NCI-H2227 treated with DMSO at 0.1 percent for 48 hours (cell line): ENCODE measurements around the gene HOXB2.

Source experiments
- DNase-seq: peaks from one replicate; lab custom pipeline; 2025; lab: John Stamatoyannopoulos, UW

Gene HOXB2

DNA sequence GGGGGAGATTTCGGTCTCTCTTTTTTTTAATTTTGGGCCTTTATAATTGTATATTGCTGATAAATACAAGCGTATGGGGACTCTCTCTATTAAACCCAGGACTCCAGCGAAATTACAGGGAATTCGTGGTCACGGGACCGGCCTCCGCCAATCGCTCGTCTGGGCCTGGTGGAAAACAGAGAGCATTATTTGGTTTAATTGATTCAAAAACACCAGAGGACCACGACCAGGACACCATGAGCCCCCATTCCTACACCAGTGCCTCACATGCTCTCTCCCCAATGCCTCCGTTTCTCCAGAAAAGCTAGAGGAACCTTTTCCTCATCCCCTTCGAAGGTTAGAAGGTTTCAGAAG lies at the start of gene HOXB2:
TSS of gene HOXB2 (minus strand) at position 88 of the 354 bp plus-strand sequence. CDS start 198 bp downstream, outside the sequence.
- peak; percentile 67 for DNase-seq

- DNase-seq = peak; percentile 82
Observed at GRCh38 chr17:48593840-48594537, 49.1 kb upstream of the HOXB2 start.

GRCh38 chr17:48593126-48593829 lies 48.4 kb upstream of the HOXB2 start, which contains the start of gene HOXB5:
TSS of gene HOXB5 (minus strand) at chr17:48593779. CDS start at chr17:48593682, 97 bp downstream.
- DNase-seq = no peak

- DNase-seq = no peak
Observed at GRCh38 chr17:48592577-48592976, 47.7 kb upstream of the HOXB2 start.

DNA sequence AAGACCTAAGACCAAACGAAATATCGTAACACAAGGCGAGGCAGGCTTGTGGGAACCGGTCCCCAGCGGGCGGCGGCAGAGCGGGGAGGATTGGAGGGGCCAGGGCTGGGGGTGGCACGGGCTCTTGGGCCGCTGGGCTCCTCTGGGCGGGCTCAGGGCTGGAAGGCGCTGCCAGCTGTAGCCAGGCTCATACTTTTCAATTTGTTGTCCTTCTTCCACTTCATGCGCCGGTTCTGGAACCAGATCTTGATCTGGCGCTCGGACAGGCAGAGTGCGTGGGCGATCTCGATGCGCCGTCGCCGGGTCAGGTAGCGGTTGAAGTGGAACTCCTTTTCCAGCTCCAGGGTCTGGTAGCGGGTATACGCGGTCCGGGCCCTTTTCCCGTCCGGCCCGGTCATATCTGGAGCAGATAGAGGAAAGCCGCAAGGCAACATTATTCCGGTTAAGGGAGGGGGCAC lies 47.2 kb upstream of the HOXB2 start:
- no peak for DNase-seq

GRCh38 chr17:48591255-48592056 lies 46.5 kb upstream of the HOXB2 start:
- no peak for DNase-seq

DNA sequence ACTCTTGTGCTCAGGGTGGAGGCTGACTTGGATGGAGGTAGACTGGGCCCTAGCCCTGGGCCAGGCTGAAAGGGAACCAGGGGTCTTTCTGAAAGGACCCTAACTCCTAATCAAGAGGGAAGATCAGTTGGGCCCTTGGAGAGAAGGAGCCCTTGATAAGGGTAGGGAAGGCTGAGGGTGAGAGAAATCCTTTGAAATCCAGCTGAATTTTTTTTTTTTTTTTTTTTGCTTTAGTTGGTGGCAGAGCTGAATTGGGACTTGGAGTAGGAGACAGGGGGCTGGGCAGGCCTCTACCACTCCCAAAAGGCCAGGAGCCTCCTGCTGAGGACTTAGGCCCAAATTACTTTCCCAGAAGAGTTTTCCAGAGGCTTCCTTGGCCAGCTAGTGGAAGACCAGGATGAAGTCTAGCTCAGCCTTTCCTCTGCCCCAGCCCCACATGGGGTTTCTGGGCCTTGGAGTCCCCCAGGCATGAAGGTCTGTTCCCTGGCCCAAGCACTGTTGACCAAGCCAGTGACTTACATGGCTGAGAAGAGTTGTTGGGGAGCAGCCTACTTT lies 45.8 kb upstream of the HOXB2 start:
- DNase-seq = no peak

DNA sequence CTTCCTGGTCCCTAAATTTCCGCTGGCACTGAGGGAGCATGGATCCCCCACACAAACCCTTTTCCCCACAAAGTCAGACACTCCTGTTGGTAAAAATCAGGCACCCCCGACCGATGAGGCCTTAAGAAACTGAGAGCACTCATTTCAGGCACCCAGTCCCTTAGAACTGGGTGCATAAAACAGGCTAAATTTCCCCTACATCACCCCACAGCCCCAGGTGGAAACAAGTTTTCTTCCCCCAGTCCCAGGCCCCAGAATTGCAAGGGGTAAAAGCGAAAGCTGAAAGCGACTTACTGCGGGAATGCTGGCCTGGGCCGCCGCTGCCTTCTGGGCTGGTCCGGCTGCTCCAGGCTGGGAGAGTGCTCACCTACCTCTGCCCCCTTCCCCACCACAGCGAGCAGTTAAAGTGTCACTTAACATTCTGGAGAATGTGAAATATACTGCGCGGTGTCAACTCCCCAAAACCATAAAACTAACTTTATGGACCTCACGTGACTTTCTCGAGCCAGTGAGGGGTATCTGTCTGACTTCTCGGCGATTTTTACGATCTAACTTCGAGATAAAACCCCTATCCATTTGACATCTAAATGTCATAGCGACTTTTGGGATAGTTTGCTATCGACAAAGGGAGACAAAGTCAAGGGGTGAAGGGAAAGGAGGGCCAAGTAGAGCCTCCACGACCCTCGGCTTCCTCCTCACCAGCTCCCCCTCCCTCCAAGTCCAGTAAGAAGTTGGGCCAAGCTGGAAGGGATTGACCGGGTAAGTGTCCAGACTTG lies 45.1 kb upstream of the HOXB2 start, which contains the start of gene HOXB3:
TSS of gene HOXB3 (minus strand) at position 411 of the 776 bp plus-strand sequence. CDS start 37,767 bp downstream, outside the sequence.
- DNase-seq = no peak

DNA sequence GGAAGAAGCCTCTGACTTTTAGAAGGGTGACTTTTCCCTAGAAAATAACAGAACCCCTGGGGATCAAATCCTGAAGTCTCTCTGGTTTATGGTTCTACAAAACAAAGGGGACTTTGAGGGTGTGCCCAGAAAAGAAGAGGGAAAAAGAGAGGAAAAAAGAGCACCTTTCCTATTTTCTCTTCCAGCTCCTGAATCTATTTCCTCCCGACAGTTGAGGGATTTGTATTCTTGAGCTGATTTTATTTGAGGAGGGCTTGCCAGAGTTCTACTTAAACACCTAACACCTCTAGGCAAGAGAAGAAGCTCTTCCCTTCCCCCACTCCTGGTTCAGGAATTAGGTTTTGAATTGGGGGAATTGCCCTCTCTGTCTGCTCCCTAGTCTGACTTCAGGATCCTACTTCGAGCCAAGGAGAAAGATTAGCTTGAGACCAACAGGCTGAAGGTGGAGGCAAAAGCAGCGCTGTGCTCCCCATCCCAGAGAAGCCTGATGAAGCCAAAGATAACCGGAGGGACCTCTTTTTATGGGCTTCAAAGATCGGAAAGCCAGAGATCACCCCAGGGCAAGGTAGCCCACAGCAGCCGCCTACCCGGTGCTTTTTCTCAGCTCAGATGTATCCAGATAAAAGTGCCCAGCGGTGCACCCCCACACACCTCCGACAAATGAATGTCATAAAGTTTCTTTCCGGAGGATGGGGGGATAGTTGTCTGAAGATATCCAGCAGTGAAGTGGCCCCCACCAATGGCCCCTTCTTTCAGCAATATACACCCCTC lies 44.3 kb upstream of the HOXB2 start:
- DNase-seq = no peak

GRCh38 chr17:48588528-48588927 lies 43.6 kb upstream of the HOXB2 start:
- DNase-seq = no peak

DNA sequence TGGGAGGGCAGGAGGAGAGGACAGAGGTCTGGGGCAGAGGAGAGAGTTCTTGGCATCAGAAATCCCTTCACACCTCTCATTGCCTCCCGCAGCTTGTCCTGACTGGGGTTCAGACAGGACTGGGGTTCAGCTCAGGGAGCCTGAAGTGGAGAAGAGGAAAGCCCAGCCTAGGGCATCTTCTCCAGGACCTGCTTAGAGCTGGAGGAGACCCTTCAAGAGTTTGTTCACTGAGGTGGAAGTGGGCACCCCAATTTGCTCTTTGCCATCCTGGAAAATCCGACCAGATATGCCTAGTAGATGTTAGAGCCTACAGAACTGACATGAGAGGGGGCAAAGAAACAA lies 43.1 kb upstream of the HOXB2 start:
- DNase-seq = no peak

DNA sequence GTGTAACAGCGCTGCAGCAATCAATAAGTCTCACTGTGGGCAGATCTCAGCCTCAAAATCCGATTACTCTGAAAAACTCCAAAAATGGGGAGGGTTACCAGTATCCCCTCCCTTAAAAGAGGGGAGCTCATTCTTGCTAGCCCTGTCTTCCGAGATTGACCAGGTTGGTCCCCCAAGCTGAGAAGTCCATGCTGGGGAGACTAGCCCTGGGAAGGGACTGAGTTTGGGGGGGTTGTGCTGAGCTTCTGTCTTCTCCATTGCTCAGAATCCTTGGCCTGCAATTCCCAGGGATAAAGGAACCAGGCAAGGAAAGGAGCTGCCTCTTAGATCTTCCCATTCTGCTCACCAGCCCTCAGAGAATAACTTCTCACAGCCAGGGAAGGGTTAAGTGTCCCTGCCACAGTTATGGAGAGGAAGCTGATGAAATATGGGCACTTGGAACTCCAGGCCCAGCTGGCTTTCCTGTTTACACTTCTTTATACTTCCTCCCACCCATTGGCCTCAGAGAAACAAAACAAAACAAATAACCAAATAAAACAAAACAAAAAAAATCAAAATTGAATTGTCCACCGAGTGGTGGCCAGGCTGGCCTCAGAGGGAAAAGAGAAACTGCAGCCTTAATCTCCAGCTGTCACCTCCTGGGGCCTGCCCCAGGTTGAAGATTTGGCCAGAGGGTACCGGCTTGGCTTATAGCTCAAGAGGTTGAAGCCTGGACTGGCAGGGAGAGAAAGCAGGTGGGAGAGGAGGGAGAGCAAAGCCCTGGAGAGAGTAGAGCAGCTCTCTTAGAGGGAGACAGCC lies 42.6 kb upstream of the HOXB2 start:
- no peak for DNase-seq

DNA sequence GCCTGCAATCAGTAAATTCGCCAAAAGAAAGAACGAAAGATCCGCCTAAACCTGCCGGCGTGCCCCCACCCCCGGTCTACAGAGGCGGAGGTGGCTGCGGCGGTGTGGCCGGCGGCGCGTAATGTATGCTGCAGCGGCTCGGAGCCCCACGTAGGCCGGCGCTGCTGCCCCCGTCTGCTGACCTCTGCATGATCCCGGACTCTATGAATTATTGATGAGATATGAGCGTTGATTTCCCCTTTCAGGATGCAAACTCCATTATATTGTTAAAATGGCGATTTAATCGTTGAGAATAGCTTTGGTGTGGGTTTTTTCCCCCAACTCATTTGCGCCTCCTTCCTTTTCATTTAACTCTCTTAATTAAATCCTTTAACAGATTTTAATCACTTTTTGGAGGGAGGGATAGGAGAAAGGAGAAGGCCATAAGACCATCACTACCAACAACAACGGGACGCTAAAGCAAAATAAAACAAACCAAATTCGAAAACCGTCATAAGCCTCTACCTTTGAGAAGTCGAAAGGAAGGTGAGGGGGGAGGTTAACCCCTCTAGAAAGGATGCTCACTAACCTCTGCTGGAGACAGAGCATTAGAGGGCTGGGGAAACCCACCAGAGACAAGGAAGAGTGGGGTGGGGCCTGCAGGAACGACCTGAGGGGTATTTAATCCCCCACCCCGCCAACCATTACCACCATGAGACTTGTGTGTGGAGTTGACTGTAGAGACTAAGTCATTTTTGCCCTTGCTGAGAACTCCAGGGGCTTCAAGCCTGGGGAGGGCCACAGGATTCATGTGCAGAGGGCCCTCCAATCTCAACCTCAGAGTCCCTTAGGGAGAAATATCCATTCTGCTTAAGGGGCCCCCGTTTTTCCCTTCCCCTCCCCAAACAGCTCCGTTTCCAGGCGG lies 41.7 kb upstream of the HOXB2 start:
- no peak for DNase-seq

- no peak for DNase-seq
Observed at GRCh38 chr17:48584223-48584741, 39.4 kb upstream of the HOXB2 start.

DNA sequence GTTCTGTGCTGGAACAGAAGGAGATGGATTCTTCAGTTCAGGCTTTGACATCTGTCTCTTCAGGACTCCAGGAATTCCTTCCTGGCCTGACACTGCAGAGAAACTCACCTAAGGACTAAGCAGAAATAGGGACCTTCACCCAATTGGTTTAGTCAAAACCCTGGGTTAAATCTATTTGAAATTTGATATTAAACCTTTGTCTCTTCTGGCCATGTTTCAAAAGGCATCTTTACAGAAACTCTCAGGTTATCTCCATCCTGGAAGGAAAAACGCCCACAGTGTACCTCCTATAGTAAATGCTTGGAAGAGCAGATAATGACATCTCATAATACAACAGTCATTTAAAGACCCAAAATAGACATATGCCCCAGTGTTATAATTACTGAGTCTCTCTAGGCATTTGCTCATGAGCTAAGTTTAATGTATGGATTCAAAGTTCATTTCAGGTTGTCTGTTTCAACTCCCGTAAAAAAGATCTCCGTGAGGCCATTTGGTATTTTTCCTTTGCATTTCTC lies 38.9 kb upstream of the HOXB2 start:
- DNase-seq = no peak

DNA sequence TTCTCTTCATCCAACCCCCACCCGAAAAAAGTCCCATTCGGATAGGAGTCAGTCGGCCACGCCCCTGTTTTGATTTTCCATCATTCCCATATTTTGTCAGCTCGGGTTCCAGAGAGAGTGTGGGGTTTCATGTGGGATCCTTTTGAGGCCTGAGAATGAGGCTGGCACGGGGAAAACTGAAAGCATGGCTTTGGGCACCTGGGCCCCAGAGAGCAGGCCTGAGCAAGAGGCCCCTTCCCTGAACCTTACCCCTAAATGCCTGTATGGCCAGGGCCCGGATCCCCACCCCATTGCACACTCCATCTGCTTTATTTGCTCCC lies 37.8 kb upstream of the HOXB2 start:
- no peak for DNase-seq

DNA sequence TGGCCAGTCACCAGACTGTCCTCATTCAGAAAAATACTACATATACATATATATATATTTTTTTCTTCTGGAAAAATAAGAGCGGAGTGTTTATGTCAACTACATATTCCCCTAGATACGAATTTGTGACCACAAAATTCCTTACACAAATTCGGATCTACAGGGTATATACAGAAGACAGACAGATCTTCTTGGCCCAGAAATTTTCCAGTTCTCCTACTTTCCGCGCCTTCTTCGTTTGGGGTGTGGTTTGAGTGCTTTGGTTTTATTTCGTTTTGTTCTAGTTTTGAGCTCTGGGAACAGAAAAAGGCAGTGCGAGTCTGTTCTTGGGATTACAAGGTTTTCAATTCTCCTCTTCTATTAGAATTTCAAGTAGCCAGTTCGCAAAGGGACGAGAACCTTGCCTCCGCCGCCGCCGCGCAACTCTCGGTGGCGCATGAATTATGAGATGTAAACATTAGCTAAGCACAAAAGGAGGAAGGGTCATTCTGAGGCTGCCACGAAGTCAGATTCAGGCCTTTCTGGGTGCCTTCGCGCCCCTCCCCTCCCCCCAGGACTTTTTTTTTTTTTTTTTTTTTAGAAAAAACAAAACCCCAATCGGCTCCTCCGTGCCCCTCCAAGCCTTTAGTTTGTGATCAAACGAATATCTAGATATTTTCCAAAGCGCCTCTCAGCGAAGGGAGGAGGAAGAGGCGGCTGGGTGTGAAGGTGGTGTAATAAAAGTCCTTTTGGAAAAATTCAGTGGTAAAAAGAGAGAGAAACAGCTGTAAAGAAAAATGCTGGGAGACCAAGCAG lies 35.0 kb upstream of the HOXB2 start:
- DNase-seq = peak; percentile 79

DNA sequence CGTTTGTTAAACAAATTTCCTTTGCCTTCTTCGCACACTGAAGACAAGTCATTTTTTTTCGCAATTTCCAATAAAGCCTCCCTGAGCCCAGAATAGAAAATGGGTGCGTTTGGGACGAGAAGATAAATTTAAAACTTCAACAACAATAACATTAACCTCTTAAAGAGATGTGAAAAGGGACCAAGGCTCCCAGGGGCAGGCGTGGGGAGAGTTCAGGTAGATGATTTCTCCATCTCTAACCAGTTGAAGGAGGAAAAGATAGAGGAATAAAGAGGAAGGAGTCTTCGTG lies 34.5 kb upstream of the HOXB2 start:
- peak; percentile 46 for DNase-seq
